ENCODE measurements around the gene RGS17. TPM values are rescaled to one million over a fixed set of nuclear protein-coding genes. Genes with fewer than 3 reads are reported as not detected.

Gene RGS17
- total RNA-seq, 1 donor from 2014 or later: not detected

DNA sequence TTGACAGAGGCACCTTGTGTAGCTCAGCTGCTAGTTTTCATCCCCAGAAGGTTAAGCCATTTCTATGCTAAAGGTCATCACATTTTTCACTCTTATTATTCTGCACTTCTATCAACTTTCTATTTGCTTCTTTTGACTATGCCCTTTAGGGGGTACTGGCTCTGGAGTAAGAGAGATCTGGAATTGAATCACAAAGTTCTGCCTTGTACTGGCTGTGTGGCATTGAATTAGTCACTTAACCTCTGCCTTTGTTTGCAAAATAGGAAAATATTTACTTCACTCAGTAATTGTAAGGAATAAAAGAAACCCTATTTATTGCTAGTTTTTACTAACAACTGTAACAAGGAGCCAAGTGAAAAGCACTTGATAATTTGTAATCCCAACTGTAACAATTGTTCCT, 71.8 kb downstream of the RGS17 start:
- peaks cover 0 to 7% of the 10 kb centered on the region in 2 donors for H3K4me1 ChIP-seq
- peaks cover 0 to 9% of the 10 kb centered on the region in 2 donors for H3K9me3 ChIP-seq
- no peaks in the 10 kb centered on the region for H3K27me3 ChIP-seq
- H3K27ac ChIP-seq: no peak overlapping the region
- intact Hi-C loops (cut with DNase I): no loop called here
- no peak overlapping the region for H3K4me3 ChIP-seq
- no peak for DNase-seq (ENCODE audit: low spot score in 2 of 2)
- no peaks in the 10 kb centered on the region for H3K36me3 ChIP-seq
- TF ChIP-seq, protein P1, sequence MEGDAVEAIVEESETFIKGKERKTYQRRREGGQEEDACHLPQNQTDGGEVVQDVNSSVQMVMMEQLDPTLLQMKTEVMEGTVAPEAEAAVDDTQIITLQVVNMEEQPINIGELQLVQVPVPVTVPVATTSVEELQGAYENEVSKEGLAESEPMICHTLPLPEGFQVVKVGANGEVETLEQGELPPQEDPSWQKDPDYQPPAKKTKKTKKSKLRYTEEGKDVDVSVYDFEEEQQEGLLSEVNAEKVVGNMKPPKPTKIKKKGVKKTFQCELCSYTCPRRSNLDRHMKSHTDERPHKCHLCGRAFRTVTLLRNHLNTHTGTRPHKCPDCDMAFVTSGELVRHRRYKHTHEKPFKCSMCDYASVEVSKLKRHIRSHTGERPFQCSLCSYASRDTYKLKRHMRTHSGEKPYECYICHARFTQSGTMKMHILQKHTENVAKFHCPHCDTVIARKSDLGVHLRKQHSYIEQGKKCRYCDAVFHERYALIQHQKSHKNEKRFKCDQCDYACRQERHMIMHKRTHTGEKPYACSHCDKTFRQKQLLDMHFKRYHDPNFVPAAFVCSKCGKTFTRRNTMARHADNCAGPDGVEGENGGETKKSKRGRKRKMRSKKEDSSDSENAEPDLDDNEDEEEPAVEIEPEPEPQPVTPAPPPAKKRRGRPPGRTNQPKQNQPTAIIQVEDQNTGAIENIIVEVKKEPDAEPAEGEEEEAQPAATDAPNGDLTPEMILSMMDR (IDR thresholded peaks at IDR 0.05): no peak

DNA sequence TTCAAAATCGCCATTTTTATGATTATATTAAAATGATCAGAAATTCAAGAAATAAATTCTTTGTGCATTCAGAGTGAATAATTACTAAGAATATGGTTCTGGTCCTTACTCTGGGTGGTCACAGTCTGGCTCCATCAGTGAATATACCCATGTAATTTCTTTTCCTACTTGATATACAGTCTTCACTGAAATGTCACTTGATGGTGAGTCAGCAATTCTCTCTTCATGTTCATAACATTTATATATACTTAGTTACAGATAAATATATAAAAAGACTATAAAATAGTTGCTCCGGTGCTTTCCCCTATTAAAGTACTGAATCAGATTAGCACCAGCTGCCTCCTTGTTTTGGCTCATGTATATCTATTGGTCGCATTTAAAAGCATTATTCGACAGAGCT, 72.2 kb downstream of the RGS17 start:
- Histone ChIP-seq H3K9me3 (peaks cover 0 to 9% of the 10 kb centered on the region in 2 donors), H3K27me3 (no peaks in the 10 kb centered on the region), H3K27ac (no peak overlapping the region), H3K4me1 (peaks cover 0 to 7% of the 10 kb centered on the region in 2 donors), H3K36me3 (no peaks in the 10 kb centered on the region), H3K4me3 (no peak overlapping the region)
- intact Hi-C loops (cut with DNase I): no loop called here
- no peak for DNase-seq (ENCODE audit: low spot score in 2 of 2)
- TF ChIP-seq, protein P1 (IDR thresholded peaks at IDR 0.05): no peak

DNA sequence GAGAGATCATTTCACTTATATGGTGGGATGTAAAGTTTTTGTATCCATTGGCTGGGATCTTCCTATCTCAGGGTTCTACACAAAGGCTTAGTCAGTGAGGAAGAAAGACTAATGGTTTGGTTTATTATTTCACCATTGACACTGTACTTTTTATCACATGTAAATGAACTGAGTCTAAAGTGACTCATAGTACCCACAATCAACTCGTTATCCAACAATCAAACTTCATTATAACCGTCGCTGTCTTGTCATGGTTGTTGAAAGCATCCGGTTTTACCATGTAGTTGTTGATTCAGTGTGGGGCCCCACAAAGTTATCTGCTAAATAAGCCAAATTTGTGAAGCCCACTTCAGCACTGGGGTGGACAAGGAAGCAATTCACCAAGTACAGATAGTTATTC, 72.8 kb downstream of the RGS17 start:
- DNase-seq (ENCODE audit: low spot score in 2 of 2): no peak
- Histone ChIP-seq H3K27ac (no peak overlapping the region), H3K27me3 (no peaks in the 10 kb centered on the region), H3K9me3 (peaks cover 0 to 4% of the 10 kb centered on the region in 2 donors), H3K4me3 (no peak overlapping the region), H3K4me1 (peaks cover 0 to 7% of the 10 kb centered on the region in 2 donors), H3K36me3 (no peaks in the 10 kb centered on the region)
- TF ChIP-seq, protein P1 (IDR thresholded peaks at IDR 0.05): no peak
- intact Hi-C loops (cut with DNase I): no loop called here

DNA sequence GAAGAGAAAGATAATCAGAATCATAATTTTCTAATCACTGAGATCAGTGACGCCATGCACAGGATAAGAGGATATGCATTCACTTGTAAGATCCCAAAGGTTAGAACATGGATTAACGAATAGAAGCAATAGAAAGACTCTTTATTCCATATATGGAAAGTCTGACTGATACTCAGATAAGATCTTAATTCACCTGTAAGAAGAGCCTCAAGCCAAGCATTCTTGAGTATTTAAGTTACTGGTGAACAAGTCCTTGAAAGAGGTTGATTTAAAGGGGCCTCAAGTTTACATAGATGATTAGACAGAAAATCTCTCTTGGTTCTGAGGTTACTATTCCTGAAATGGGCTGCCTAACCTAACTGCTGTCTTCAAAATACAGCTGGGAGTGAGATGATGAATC, 74.8 kb downstream of the RGS17 start:
- no peaks in the 10 kb centered on the region for H3K27me3 ChIP-seq
- H3K36me3 ChIP-seq: no peaks in the 10 kb centered on the region
- peaks cover 0 to 7% of the 10 kb centered on the region in 2 donors for H3K4me1 ChIP-seq
- H3K27ac ChIP-seq: no peak overlapping the region
- no peak overlapping the region for H3K4me3 ChIP-seq
- no peaks in the 10 kb centered on the region for H3K9me3 ChIP-seq
- no peak for DNase-seq (ENCODE audit: low spot score in 2 of 2)
- intact Hi-C loops (cut with DNase I): no loop called here
- TF ChIP-seq, protein P1 (IDR thresholded peaks at IDR 0.05): no peak

DNA sequence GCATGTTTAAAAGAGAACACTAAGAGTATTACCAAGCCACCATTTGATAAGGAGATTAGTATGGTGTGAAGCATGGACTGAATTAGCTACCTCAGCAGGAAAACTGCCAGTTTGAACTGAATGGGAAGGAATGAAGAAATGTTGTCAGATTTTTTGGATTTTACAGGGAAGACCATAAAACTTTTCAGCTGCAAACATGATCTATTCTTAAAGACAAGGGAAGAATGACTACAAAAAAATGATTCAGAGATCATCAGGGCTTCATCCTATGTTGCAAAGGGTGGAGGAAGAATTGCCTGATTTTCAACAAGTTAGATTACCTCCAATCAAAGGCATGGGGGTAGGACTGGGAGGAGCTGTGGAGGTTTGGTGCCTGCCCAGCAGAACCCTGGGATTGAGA, 79.3 kb downstream of the RGS17 start:
- TF ChIP-seq, protein P1 (IDR thresholded peaks at IDR 0.05): no peak
- H3K27me3 ChIP-seq: no peaks in the 10 kb centered on the region
- no peak overlapping the region for H3K4me3 ChIP-seq
- H3K9me3 ChIP-seq: no peaks in the 10 kb centered on the region
- intact Hi-C loops (cut with DNase I): no loop called here
- H3K4me1 ChIP-seq: no peaks in the 10 kb centered on the region
- no peak for DNase-seq (ENCODE audit: low spot score in 2 of 2)
- no peaks in the 10 kb centered on the region for H3K36me3 ChIP-seq
- no peak overlapping the region for H3K27ac ChIP-seq

DNA sequence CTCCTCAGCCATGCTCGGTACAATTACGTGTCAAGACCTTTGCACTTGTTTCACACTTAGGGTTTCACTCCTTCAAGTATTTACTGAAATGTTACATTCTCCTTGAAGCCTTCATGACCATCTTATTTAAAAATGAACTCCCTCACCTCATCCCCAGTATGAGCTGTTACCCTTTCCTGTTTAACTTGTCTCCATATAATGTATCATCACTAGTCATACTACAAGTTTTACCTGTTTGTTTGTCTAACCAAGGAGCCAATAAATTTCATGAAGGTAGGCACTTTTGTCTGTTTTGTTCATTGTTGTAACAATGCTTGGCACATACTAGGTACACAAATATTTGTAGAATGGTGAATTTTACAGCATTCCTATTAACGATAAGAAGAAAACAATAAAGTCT, 82.5 kb downstream of the RGS17 start:
- no peaks in the 10 kb centered on the region for H3K4me1 ChIP-seq
- no peak for DNase-seq (ENCODE audit: low spot score in 2 of 2)
- H3K9me3 ChIP-seq: no peaks in the 10 kb centered on the region
- no peaks in the 10 kb centered on the region for H3K36me3 ChIP-seq
- TF ChIP-seq, protein P1 (IDR thresholded peaks at IDR 0.05): no peak
- H3K27ac ChIP-seq: no peak overlapping the region
- H3K4me3 ChIP-seq: no peak overlapping the region
- H3K27me3 ChIP-seq: no peaks in the 10 kb centered on the region
- intact Hi-C loops (cut with DNase I): no loop called here
